ENCODE measurements around the gene EMP1. TPM values are rescaled to one million over a fixed set of nuclear protein-coding genes. Genes with fewer than 3 reads are reported as not detected.
"Not testable (repeated sequence)": the region's sequence is repeated elsewhere in the genome, so short reads cannot be mapped to it uniquely, and the experiment has no call there.

EMP1 gene
- total RNA-seq, 3 donors from 2014 or later: 245 to 680 (median 667) TPM

DNA sequence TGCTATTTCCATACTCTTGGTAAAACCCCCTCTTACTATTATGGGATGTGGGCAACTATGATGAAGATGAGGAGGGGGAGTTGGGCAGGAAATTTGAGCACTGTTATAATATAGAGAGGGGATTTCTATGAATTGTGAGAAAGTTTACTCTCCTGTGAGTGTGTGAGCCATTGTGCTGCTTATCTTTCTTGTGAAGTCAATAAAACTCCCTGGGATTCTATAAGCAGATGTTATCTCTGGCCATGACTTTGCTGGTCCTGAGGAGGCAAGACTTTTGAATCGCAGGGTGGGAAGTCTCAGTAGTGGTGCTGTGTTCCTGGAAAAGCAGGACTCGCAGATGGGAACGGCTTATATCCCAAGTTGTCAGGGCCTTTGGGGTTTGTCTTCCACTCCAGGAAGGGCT, 62.2 kb downstream of the EMP1 start:
- Histone ChIP-seq H3K36me3 (ENCODE audit: low read depth) (no peaks in the 10 kb centered on the region), H3K4me1 (ENCODE audit: low read depth) (peaks cover 4% of the 10 kb centered on the region), H3K9me3 (no peaks in the 10 kb centered on the region), H3K4me3 (no peak overlapping the region)
- TF ChIP-seq, protein P1, sequence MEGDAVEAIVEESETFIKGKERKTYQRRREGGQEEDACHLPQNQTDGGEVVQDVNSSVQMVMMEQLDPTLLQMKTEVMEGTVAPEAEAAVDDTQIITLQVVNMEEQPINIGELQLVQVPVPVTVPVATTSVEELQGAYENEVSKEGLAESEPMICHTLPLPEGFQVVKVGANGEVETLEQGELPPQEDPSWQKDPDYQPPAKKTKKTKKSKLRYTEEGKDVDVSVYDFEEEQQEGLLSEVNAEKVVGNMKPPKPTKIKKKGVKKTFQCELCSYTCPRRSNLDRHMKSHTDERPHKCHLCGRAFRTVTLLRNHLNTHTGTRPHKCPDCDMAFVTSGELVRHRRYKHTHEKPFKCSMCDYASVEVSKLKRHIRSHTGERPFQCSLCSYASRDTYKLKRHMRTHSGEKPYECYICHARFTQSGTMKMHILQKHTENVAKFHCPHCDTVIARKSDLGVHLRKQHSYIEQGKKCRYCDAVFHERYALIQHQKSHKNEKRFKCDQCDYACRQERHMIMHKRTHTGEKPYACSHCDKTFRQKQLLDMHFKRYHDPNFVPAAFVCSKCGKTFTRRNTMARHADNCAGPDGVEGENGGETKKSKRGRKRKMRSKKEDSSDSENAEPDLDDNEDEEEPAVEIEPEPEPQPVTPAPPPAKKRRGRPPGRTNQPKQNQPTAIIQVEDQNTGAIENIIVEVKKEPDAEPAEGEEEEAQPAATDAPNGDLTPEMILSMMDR (IDR thresholded peaks at IDR 0.05): no peak
- DNase-seq: no peak
- ATAC-seq: no peak
- intact Hi-C loops (cut with DNase I, micrococcal nuclease): no loop called here

DNA sequence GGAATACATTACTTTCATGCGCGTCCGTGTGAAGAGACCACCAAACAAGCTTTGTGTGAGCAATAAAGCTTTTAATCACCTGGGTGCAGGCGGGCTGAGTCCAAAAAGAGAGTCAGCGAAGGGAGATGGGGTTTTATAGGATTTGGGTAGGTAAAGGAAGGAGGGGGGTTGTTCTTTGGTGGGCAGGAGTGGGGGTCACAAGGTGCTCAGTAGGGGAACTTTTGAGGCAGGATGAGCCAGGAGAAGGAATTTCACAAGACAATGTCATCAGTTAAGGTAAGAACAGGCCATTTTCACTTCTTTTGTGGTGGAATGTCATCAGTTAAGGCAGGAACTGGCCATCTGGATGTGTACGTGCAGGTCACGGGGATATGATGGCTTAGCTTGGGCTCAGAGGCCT, 63.1 kb downstream of the EMP1 start:
- DNase-seq; intact Hi-C loops (cut with DNase I, micrococcal nuclease); H3K36me3 ChIP-seq (ENCODE audit: low read depth); H3K9me3 ChIP-seq; H3K4me1 ChIP-seq (ENCODE audit: low read depth); ATAC-seq; H3K4me3 ChIP-seq: not testable (repeated sequence)

DNA sequence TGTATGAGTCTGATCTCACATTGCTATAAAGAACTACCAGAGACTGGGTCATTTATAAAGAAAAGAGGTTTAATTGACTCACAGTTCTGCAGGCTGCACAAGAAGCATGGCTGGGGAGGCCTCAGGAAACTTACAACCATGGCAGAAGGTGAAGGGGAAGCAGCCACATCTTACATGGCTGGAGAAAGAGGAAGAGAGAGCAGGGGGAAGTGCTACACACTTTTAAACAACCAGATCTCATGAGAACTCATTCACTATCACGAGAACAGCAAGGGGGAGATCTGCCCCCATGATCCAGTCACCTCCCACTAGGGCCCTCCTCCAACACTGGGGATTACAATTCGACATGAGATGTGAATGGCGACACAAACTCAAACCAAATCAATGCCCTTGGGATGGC, 71.3 kb downstream of the EMP1 start:
- H3K36me3 ChIP-seq (ENCODE audit: low read depth); H3K9me3 ChIP-seq; ATAC-seq; DNase-seq; intact Hi-C loops (cut with DNase I, micrococcal nuclease); H3K4me3 ChIP-seq; H3K4me1 ChIP-seq (ENCODE audit: low read depth): not testable (repeated sequence)

DNA sequence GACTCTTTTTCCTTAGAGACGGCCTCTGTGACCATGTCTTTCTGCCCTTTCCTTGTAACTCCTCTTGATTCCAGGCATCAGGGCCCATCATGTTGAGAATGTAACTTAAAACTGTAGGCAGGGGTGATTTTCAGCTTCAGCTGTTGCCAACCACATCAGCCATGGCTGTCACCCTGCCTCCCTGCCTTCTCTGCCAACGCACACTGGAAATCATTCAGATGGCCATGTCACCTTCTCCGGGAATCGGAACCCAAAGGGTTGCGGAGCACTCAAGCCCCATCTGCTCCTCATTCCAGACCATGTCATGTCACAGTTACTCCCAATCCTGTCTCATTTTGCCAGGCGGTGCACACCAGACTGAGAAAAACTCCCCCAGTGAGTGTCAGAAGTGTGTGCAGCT, 72.1 kb downstream of the EMP1 start:
- H3K4me1 ChIP-seq (ENCODE audit: low read depth): no peaks in the 10 kb centered on the region
- H3K36me3 ChIP-seq (ENCODE audit: low read depth): no peaks in the 10 kb centered on the region
- no peaks in the 10 kb centered on the region for H3K9me3 ChIP-seq
- TF ChIP-seq, protein P1 (IDR thresholded peaks at IDR 0.05): no peak
- intact Hi-C loops (cut with DNase I, micrococcal nuclease): no loop called here
- H3K4me3 ChIP-seq: no peak overlapping the region
- no peak for ATAC-seq
- DNase-seq: no peak

Other genes with a start within 250 kb of the EMP1 start
- not detected for gene GPRC5D, start 244.6 kb upstream of the EMP1 start, total RNA-seq
- 10 to 100 TPM; 46.0 to 68.1 (median 62.1) TPM for gene HEBP1, start 196.5 kb upstream of the EMP1 start, total RNA-seq
- gene FAM234B, start 152.3 kb upstream of the EMP1 start, total RNA-seq: 1 to 10 TPM; 1.4 to 3.4 (median 1.9) TPM
- not detected for gene GSG1, start 93.1 kb upstream of the EMP1 start, total RNA-seq

Data from mucosa of descending colon (tissue), 3 donors.